22Rv1 (cell line): ENCODE measurements around the gene TUBB6.

Experiments used
- CTCF ChIP-seq: fragments of 450-650 bp; IDR thresholded peaks from 2 replicates; pipeline ENCODE4 v1.5.1; 2017; ENCODE audit warnings: mild to moderate bottlenecking
- ZFX ChIP-seq: fragments of 450-650 bp; IDR thresholded peaks from 2 replicates; pipeline ENCODE4 v1.6.1; 2017; ENCODE audit warnings: antibody characterized with exemption, borderline replicate concordance

GRCh38 chr18:12287131-12287681 lies 20.8 kb upstream of the TUBB6 start:
- TF ChIP-seq CTCF, result no peak
- TF ChIP-seq ZFX, result no peak
